Fibroblast of villous mesenchyme (primary cell): ENCODE data around the gene TNFAIP6. TPM values are rescaled to one million over a fixed set of nuclear protein-coding genes. Genes with fewer than 3 reads are reported as not detected.

Source experiments
- DNase-seq: peaks from one replicate; pipeline ENCODE4 v3.0.0-alpha.2; 2010; ENCODE audit warnings: low read depth
- H3K4me3 ChIP-seq: 2 replicates; pipeline ENCODE4 v1.5.1; 2011; ENCODE audit warnings: low read depth, mild to moderate bottlenecking, low read length
- total RNA-seq: library from RNA; depleted of rRNA; stranded (reverse); fragments of >200 nt; gene quantifications from 2 replicates; pipeline ENCODE4 v1.2.3, GENCODE V29; 2012
- TF ChIP-seq, protein P1 (sequence below): IDR thresholded peaks from 2 replicates; pipeline ENCODE4 v1.5.1; 2012; ENCODE audit warnings: low read depth, mild to moderate bottlenecking, low read length; ENCODE audit not compliant: insufficient read depth

TNFAIP6 gene
- total RNA-seq, 1 donor: 14.2 TPM

DNA sequence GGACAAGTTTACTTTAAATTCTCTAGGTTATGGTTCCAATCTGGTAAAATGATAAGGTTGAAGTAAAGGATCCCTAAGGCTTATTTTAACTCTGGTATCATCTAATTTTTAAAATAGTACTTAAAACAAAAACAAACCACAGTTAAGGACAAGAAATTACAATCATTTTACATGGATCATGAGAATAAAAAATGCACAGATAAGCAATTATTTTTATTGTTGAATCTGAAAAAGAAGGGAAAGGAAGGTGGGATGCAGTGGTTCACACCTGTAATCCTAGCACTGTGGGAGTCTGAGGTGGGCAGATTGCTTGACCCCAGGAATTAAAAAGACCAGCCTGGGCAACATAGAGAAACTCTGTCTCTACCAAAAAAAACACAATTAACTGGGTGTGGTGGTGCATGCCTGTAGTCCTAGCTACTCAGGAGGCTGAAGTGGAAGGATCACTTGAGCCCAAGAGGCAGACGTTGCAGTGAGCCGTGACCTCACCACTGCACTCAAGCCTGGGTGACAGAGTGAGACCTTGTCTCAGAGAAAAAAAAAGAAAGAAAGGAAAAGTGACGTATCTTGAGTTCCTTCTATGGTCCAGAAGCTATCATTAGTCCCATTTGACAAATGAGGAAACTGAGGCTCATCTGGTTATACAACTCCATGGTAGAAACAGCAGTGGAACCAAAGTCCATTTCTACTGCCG, 2.5 kb downstream of the TNFAIP6 start:
- H3K4me3 ChIP-seq: no peak overlapping the region
- TF ChIP-seq, protein P1, sequence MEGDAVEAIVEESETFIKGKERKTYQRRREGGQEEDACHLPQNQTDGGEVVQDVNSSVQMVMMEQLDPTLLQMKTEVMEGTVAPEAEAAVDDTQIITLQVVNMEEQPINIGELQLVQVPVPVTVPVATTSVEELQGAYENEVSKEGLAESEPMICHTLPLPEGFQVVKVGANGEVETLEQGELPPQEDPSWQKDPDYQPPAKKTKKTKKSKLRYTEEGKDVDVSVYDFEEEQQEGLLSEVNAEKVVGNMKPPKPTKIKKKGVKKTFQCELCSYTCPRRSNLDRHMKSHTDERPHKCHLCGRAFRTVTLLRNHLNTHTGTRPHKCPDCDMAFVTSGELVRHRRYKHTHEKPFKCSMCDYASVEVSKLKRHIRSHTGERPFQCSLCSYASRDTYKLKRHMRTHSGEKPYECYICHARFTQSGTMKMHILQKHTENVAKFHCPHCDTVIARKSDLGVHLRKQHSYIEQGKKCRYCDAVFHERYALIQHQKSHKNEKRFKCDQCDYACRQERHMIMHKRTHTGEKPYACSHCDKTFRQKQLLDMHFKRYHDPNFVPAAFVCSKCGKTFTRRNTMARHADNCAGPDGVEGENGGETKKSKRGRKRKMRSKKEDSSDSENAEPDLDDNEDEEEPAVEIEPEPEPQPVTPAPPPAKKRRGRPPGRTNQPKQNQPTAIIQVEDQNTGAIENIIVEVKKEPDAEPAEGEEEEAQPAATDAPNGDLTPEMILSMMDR: no peak
- DNase-seq: no peak

DNA sequence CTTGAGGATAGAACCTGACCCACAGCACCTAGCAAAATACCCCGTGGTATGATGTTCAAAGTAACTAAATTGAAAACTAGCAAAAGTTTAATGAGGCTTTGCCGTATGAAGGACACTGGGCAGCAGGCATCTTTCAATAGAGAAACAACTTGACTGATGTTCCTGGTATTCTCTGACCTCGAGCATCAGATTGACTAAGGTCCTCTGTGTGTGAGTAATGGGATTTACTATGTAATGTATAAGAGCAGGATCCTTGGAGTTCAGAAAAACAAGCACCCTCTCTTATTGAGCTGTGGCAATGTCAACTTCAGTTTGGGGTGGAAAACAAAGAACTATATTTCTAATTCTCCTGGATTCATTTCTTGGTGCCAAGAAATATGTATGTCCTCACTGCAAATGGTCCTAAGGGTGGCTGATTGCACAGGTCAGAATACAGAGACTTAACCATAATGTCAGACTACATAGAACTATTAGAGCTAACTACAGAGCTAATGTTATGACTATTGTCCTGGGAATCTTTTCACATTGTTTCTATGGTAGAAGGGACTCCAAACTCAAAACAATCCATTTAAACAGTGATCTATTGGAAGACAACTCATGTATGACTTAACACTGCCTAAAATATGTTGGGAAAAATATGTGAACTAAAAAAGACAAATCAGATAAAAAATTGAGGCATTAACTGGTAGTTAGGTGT, 4.4 kb downstream of the TNFAIP6 start:
- DNase-seq: no peak
- H3K4me3 ChIP-seq: no peak overlapping the region
- TF ChIP-seq, protein P1: no peak

DNA sequence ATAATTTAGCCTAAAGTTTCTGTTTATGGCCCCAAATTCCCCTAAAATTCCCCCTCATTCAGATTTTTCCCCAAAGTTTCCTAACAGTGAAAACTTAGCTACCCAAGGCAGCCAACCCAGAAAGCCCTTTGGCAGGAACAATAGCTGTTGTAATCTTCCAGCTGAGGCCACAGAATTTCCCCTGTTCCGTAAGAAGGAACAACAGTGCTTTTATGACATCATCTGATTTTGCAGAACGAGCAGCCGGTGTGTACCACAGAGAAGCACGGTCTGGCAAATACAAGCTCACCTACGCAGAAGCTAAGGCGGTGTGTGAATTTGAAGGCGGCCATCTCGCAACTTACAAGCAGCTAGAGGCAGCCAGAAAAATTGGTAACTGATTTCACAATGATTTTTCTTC, 6.3 kb downstream of the TNFAIP6 start:
- TF ChIP-seq, protein P1: no peak
- no peak for DNase-seq
- no peak overlapping the region for H3K4me3 ChIP-seq

DNA sequence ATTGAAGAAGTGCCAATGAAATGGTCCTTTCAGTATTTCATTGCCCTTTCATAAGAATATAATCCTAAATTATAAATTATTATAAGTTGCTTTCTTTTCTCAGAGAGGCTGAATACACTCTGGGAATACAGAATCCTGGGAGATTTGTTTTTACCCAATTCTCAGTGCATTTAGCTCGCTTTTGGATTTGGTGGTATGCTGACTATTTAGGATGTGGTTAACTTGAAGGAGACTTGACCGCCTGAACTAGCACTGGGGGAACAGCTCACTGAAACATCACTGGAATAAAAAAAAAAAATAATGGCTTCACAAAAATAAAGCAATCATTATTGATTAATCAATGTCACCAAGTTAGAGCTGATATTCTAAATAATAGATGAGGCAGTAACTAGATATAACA, 10.2 kb downstream of the TNFAIP6 start:
- DNase-seq: peak; percentile 42
- TF ChIP-seq, protein P1: no peak
- H3K4me3 ChIP-seq: no peak overlapping the region

DNA sequence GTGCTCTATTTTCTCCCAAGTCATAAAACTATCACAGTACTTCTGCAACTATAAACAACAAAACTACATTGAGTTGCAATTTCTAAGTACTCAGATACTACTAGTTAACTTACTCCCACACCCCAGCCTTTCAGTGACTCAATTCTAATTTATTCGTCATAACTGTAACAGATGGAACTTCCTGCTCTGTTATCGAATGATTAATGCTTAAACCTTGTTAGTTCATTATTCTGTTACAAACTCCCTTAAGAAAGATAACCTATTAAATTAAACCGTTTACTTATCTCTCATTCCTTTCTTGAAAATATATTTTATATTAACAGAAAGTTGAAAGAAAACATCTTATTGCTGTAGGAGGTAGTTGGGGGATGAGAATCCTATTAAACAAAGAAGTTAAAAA, 17.0 kb downstream of the TNFAIP6 start:
- DNase-seq: peak; percentile 97
- no peak overlapping the region for H3K4me3 ChIP-seq
- TF ChIP-seq, protein P1: no peak

DNA sequence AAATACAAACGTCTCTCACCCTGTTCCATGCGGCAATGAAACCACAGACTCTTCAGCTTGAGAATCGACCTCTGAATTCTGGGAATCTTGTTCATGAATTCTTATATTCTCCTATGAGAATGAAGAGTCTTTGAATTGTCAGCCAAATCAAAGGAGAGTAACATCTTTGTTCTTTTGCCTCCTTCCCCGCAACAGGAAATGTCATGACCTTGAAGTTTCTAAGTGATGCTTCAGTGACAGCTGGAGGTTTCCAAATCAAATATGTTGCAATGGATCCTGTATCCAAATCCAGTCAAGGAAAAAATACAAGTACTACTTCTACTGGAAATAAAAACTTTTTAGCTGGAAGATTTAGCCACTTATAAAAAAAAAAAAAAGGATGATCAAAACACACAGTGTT, 21.8 kb downstream of the TNFAIP6 start:
- peak; percentile 53 for DNase-seq
- no peak overlapping the region for H3K4me3 ChIP-seq
- TF ChIP-seq, protein P1: no peak
